SK-N-SH treated with all-trans-retinoic acid at 6 μM for 48 hours (cell line): ENCODE measurements around the gene RAPGEF5.

Experiments
- ATAC-seq: fragments of 200-7000 bp; cut with Tn5 transposase; 3 replicates; pipeline ENCODE4 v1.9.1; 2020; ENCODE audit warnings: mild to moderate bottlenecking, moderate library complexity
- ARNTL ChIP-seq: fragments of 450-650 bp; formaldehyde crosslinking; IDR thresholded peaks from 2 replicates; pipeline ENCODE4 v1.5.0; 2020; ENCODE audit warnings: low read depth, mild to moderate bottlenecking, moderate library complexity, borderline replicate concordance
- BACH2 ChIP-seq: fragments of 250-450 bp; sonication (Bioruptor Pico); IDR thresholded peaks from 2 replicates; pipeline ENCODE4 v1.9.0; 2021; ENCODE audit warnings: mild to moderate bottlenecking, borderline replicate concordance
- CSDC2 ChIP-seq: fragments of 250-450 bp; sonication (Bioruptor Pico); IDR thresholded peaks from 2 replicates; pipeline ENCODE4 v1.5.0; 2020; ENCODE audit warnings: mild to moderate bottlenecking, moderate library complexity
- CSRNP3 ChIP-seq: fragments of 250-450 bp; sonication (Bioruptor Pico); IDR thresholded peaks from 2 replicates; pipeline ENCODE4 v1.5.1; 2021; ENCODE audit warnings: mild to moderate bottlenecking, moderate library complexity
- ESRRG ChIP-seq: fragments of 250-450 bp; sonication (Bioruptor Pico); IDR thresholded peaks from 2 replicates; pipeline ENCODE4 v1.6.1; 2021; ENCODE audit warnings: mild to moderate bottlenecking
- GLIS3 ChIP-seq: fragments of 250-450 bp; sonication (Bioruptor Pico); IDR thresholded peaks from 2 replicates; pipeline ENCODE4 v1.5.0; 2020; ENCODE audit warnings: mild to moderate bottlenecking, moderate library complexity
- PATZ1 ChIP-seq: fragments of 250-450 bp; sonication (Bioruptor Pico); IDR thresholded peaks from 2 replicates; pipeline ENCODE4 v1.8.0; 2020; ENCODE audit warnings: mild to moderate bottlenecking, moderate library complexity, borderline replicate concordance
- PPARA ChIP-seq: fragments of 250-450 bp; sonication (Bioruptor Pico); IDR thresholded peaks from 2 replicates; pipeline ENCODE4 v1.5.0; 2020; ENCODE audit warnings: mild to moderate bottlenecking, borderline replicate concordance
- SNAI2 ChIP-seq: fragments of 250-450 bp; sonication (Bioruptor Pico); IDR thresholded peaks from 2 replicates; pipeline ENCODE4 v1.5.0; 2020; ENCODE audit warnings: mild to moderate bottlenecking, moderate library complexity
- TCF4 ChIP-seq: fragments of 250-450 bp; sonication (Bioruptor Pico); IDR thresholded peaks from 2 replicates; pipeline ENCODE4 v1.8.0; 2021; ENCODE audit warnings: mild to moderate bottlenecking, moderate library complexity, borderline replicate concordance
- TOX ChIP-seq: fragments of 250-450 bp; sonication (Bioruptor Pico); IDR thresholded peaks from 2 replicates; pipeline ENCODE4 v1.8.0; 2021; ENCODE audit warnings: mild to moderate bottlenecking, moderate library complexity, borderline replicate concordance
- TSHZ2 ChIP-seq: fragments of 250-450 bp; sonication (Bioruptor Pico); IDR thresholded peaks from 2 replicates; pipeline ENCODE4 v1.5.0; 2020; ENCODE audit warnings: mild to moderate bottlenecking, moderate library complexity
- ZC3H10 ChIP-seq: fragments of 250-450 bp; sonication (Bioruptor Pico); IDR thresholded peaks from 2 replicates; pipeline ENCODE4 v1.5.1; 2021; ENCODE audit warnings: mild to moderate bottlenecking, moderate library complexity
- ZFP3 ChIP-seq: fragments of 250-450 bp; sonication (Bioruptor Pico); IDR thresholded peaks from 2 replicates; pipeline ENCODE4 v1.5.0; 2020; ENCODE audit warnings: mild to moderate bottlenecking, moderate library complexity
- ZNF565 ChIP-seq: fragments of 450-650 bp; formaldehyde crosslinking; conservative IDR thresholded peaks from 2 replicates; pipeline ENCODE4 v1.5.0; 2020; ENCODE audit warnings: low read depth, mild to moderate bottlenecking, moderate library complexity
- ZNF70 ChIP-seq: fragments of 450-650 bp; formaldehyde crosslinking; IDR thresholded peaks from 2 replicates; pipeline ENCODE4 v1.5.0; 2020; ENCODE audit warnings: mild to moderate bottlenecking, moderate library complexity
- ZNF8 ChIP-seq: fragments of 450-650 bp; formaldehyde crosslinking; IDR thresholded peaks from 2 replicates; pipeline ENCODE4 v1.5.0; 2020; ENCODE audit warnings: mild to moderate bottlenecking, moderate library complexity
- TF ChIP-seq, protein P1 (sequence below): fragments of 250-450 bp; sonication (Bioruptor Pico); IDR thresholded peaks from 2 replicates; pipeline ENCODE4 v1.5.1; 2020; ENCODE audit warnings: low read depth, mild to moderate bottlenecking, moderate library complexity

RAPGEF5 gene

GRCh38 chr7:22154143-22154529, 202.8 kb downstream of the RAPGEF5 start:
- ATAC-seq = no peak
- TF ChIP-seq ZNF8 = no peak
- no peak for TF ChIP-seq TCF4 (CRISPR knock-in tag)
- TF ChIP-seq ESRRG (CRISPR knock-in tag) = no peak

DNA sequence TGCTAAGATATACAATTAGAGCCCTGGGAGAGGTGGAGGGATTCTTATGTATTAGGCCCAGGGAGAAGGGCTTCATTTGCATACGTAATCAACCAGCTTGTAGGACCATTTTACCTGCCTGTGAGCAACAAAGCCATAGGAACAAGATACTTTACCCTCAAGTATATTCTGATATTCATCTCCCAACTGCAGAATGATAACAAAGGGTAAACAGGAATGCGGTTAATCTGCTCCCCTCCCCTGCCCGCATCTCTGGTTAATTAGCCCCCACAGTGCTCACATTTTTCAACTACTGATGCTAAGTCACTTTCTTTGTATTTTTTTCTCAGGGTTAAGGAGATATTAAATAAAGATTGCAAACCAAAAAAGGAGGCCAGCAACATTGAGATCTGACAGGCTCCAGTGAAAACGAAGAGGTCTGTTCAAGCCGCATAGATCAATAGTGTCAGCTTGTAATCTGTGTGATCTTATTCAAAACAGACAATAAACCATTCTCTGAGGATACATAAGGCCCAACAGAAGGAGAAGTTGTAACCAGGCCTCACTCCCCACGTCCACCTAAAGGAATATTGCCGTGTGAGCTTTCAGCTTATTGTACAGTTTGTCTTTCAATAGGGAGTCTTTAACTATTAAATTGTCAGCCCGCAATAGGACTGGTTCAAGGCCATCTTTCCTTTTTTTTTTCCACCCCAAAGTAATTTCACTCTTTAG, 203.4 kb downstream of the RAPGEF5 start:
- ATAC-seq = no peak
- TF ChIP-seq PPARA (CRISPR knock-in tag) (no peak), TSHZ2 (0 out of 2 replicates have a peak, but pooled peaks have one; percentile 24)

GRCh38 chr7:22152690-22153089, 204.3 kb downstream of the RAPGEF5 start:
- TF ChIP-seq TOX (CRISPR knock-in tag) (no peak), ZNF8 (no peak), TSHZ2 (no peak), ZNF70 (no peak), ZC3H10 (no peak), ZNF565 (CRISPR knock-in tag) (no peak), TCF4 (CRISPR knock-in tag) (no peak), GLIS3 (CRISPR knock-in tag) (no peak), PPARA (CRISPR knock-in tag) (no peak), BACH2 (CRISPR knock-in tag) (no peak), ZFP3 (no peak), SNAI2 (no peak), PATZ1 (no peak), ARNTL (no peak), CSRNP3 (CRISPR knock-in tag) (no peak)
- TF ChIP-seq, protein P1, sequence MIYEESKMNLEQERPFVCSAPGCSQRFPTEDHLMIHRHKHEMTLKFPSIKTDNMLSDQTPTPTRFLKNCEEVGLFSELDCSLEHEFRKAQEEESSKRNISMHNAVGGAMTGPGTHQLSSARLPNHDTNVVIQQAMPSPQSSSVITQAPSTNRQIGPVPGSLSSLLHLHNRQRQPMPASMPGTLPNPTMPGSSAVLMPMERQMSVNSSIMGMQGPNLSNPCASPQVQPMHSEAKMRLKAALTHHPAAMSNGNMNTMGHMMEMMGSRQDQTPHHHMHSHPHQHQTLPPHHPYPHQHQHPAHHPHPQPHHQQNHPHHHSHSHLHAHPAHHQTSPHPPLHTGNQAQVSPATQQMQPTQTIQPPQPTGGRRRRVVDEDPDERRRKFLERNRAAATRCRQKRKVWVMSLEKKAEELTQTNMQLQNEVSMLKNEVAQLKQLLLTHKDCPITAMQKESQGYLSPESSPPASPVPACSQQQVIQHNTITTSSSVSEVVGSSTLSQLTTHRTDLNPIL (CRISPR knock-in tag) = no peak
- no peak for ATAC-seq

DNA sequence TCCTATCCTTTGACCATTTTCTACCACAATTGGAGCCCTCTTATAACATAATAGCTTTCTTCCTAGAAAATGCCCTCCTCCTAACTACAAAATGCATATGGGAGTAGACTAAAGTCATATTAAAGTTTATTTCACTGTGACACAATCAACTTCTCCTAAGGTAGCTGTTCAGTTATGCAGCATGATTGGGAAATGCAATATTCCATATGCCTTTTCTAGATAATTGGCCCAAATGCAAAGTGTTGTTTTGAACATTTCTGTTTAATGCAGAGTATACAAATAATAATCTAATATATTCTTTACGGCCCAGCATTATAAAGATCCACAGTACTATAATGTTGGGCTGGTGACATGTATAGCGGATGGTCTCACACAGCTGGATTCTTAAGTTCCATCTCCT, 205.1 kb downstream of the RAPGEF5 start:
- TF ChIP-seq SNAI2 (no peak), CSDC2 (CRISPR knock-in tag) (no peak), TOX (CRISPR knock-in tag) (no peak), CSRNP3 (CRISPR knock-in tag) (no peak), ZNF8 (no peak)
- TF ChIP-seq, all 23 proteins: peak for 0
- ATAC-seq = no peak
